SU-DHL-6 (cell line): ENCODE measurements around the gene MAT1A.

ENCODE experiments used
- CTCF ChIP-seq: fragments of 200-600 bp; sonication (generic); IDR thresholded peaks from one replicate; pipeline ENCODE4 v1.5.1; 2017; ENCODE audit warnings: antibody characterized with exemption, mild to moderate bottlenecking, low read length, moderate library complexity; ENCODE audit not compliant: insufficient read depth, poor library complexity, severe bottlenecking
- EZH2phosphoT487 ChIP-seq: fragments of 200-600 bp; sonication (generic), shearing (Covaris generic); conservative IDR thresholded peaks from 2 replicates; pipeline ENCODE4 v1.6.1; 2018; ENCODE audit warnings: mild to moderate bottlenecking, antibody characterized with exemption, low read length, moderate library complexity, mixed read lengths

GRCh38 chr10:80321183-80321582 lies 31.7 kb upstream of the MAT1A start:
- no peak for TF ChIP-seq CTCF
- TF ChIP-seq EZH2phosphoT487 = no peak
